CD4-positive, alpha-beta T cell (primary cell): Measurements from ENCODE around the gene PPM1F. TPM values are rescaled to one million over a fixed set of nuclear protein-coding genes. Genes with fewer than 3 reads are reported as not detected.
"Not testable (repeated sequence)": the region's sequence is repeated elsewhere in the genome, so short reads cannot be mapped to it uniquely, and the experiment has no call there.

ENCODE experiments used
- ATAC-seq: fragments of 200-7000 bp; cut with Tn5 transposase; one replicate; pipeline ENCODE4 v1.10.0; 2022; ENCODE audit warnings: mild to moderate bottlenecking; ENCODE audit not compliant: poor library complexity
- CTCF ChIA-PET: fragments of 350-600 bp; sonication (Branson Sonifier 250); formaldehyde crosslinking; loops from one replicate; lab custom pipeline; 2021; ENCODE audit warnings: antibody characterized with exemption, inconsistent platforms; lab: Charles Lee
- POLR2A ChIA-PET: fragments of 350-600 bp; sonication (Branson Sonifier 250); formaldehyde crosslinking; loops from one replicate; lab custom pipeline; 2021; ENCODE audit warnings: antibody characterized with exemption, inconsistent platforms; lab: Charles Lee
- DNase-seq, 14 experiments: peaks; one replicate each; pipeline ENCODE4 v3.0.0-alpha.2; 2013 to 2020; ENCODE audit warnings: mixed read lengths in 2 of 14
- H3K27ac ChIP-seq, 2 donors: one replicate each; pipeline versions ENCODE4 v1.5.1 to v1.7.0; 2013; ENCODE audit warnings: low read length in 2 of 2, low read depth in 1 of 2, mild to moderate bottlenecking in 1 of 2
- H3K27me3 ChIP-seq, 2 experiments: 1 replicate in 1 of 2; 2 replicates in 1 of 2; pipeline versions ENCODE4 v1.6.1 to v1.7.0; 2013; ENCODE audit warnings: low read length in 2 of 2, control low read depth in 1 of 2, mild to moderate bottlenecking in 1 of 2, moderate library complexity in 1 of 2; ENCODE audit not compliant: insufficient read depth in 2 of 2, control insufficient read depth in 1 of 2
- H3K36me3 ChIP-seq: one replicate; pipeline ENCODE4 v1.6.1; 2013; ENCODE audit warnings: low read length, control low read depth; ENCODE audit not compliant: insufficient read depth
- H3K4me1 ChIP-seq: one replicate; pipeline ENCODE4 v1.6.1; 2013; ENCODE audit warnings: low read length, control low read depth; ENCODE audit not compliant: insufficient read depth
- H3K4me3 ChIP-seq: one replicate; pipeline ENCODE4 v1.5.1; 2013; ENCODE audit warnings: mild to moderate bottlenecking, low read length, moderate library complexity
- H3K9me3 ChIP-seq, 2 experiments: 1 replicate in 1 of 2; 2 replicates in 1 of 2; pipeline versions ENCODE4 v1.6.1 to v1.7.0; 2013; ENCODE audit warnings: low read length in 2 of 2, mild to moderate bottlenecking in 2 of 2, control low read depth in 1 of 2, moderate library complexity in 1 of 2; ENCODE audit not compliant: control insufficient read depth in 1 of 2, insufficient read depth in 1 of 2
- H3K27ac Mint-ChIP-seq: one replicate; pipeline ENCODE4 v1.8.0; 2020; ENCODE audit warnings: mixed read lengths
- H3K27me3 Mint-ChIP-seq: one replicate; pipeline ENCODE4 v1.8.0; 2021; ENCODE audit warnings: mixed read lengths
- H3K36me3 Mint-ChIP-seq: one replicate; pipeline ENCODE4 v1.8.0; 2021; ENCODE audit warnings: low read depth, mixed read lengths
- H3K4me1 Mint-ChIP-seq: one replicate; pipeline ENCODE4 v1.8.0; 2021; ENCODE audit warnings: low read depth, mixed read lengths
- H3K4me3 Mint-ChIP-seq: one replicate; pipeline ENCODE4 v1.8.0; 2020; ENCODE audit warnings: mild to moderate bottlenecking, mixed read lengths
- H3K9me3 Mint-ChIP-seq: one replicate; pipeline ENCODE4 v1.8.0; 2020; ENCODE audit warnings: mixed read lengths
- intact Hi-C, 2 experiments: fragments of 100-400 bp; cut with DNase I in 1 of 2; cut with micrococcal nuclease in 1 of 2; formaldehyde crosslinking; loops; one replicate each; pipeline versions ENCODE4 v1.15.1 to v1.9.0; 2023 to 2025; cut with DNase I, micrococcal nuclease
- total RNA-seq, 174 experiments: library from RNA in 2 of 174; stranded (reverse) in 2 of 174; gene quantifications; one replicate each; pipeline ENCODE4 v1.2.3 and lab custom pipeline; 2021 to 2026
- TF ChIP-seq, protein P1 (sequence below): fragments of 200-600 bp; IDR thresholded peaks from one replicate; pipeline ENCODE4 v1.8.0; 2022; ENCODE audit warnings: antibody characterized with exemption, mild to moderate bottlenecking

PPM1F gene
- total RNA-seq, 2 experiments from 2014 or later, result 18.0 to 18.3 TPM

DNA sequence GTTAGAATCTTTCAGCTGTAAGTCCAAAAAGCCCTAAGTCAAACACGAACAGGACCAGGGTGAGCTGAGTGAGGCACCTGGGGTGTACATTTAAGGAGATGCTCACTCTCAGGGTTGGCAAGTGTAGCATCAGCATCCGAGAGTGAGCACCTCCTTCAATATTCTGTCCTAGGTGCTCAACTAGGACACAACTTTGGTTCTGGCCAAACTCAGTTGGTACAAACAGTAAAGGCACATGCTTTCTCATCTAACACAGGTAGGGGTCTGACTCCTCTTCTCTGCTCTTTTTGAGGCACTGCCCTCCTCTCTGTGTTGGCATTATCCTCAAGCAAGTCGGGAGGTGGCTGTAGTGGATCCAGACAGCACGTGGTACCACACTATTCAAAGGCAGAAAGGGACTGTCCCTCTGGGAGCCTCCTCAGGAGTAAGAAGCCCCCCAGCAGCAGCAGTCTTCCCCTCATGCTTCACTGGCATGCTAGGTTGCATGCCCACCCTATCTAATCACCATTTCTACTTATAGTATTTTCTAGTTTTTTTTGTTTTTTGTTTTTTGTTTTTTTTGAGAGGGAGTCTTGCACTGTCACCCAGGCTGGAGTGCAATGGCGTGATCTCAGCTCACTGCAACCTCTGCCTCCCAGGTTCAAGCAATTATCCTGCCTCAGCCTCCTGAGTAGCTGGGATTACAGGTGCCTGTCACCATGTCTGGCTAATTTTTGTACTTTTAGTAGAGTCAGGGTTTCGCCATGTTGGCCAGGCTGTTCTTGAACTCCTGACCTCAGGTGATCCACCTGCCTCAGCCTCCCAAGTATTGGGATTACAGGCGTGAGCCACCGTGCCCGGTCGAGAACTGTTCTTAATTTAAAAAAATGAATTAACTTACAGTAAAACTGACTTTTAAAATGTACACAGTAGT lies 70.6 kb downstream of the PPM1F start:
- H3K27me3 Mint-ChIP-seq, result no peaks in the 10 kb centered on the region
- POLR2A ChIA-PET, result no interaction called here
- H3K9me3 Mint-ChIP-seq, result no peaks in the 10 kb centered on the region
- no peaks in the 10 kb centered on the region for H3K36me3 Mint-ChIP-seq
- ATAC-seq, result no peak
- Histone ChIP-seq H3K4me3 (no peak overlapping the region), H3K27ac (no peak overlapping the region), H3K9me3 (no peaks in the 10 kb centered on the region), H3K27me3 (no peaks in the 10 kb centered on the region), H3K4me1 (no peaks in the 10 kb centered on the region), H3K36me3 (no peaks in the 10 kb centered on the region)
- no peak for DNase-seq
- no peaks in the 10 kb centered on the region for H3K4me1 Mint-ChIP-seq
- no peak overlapping the region for H3K4me3 Mint-ChIP-seq
- intact Hi-C loops, result no loop called here
- TF ChIP-seq, protein P1, sequence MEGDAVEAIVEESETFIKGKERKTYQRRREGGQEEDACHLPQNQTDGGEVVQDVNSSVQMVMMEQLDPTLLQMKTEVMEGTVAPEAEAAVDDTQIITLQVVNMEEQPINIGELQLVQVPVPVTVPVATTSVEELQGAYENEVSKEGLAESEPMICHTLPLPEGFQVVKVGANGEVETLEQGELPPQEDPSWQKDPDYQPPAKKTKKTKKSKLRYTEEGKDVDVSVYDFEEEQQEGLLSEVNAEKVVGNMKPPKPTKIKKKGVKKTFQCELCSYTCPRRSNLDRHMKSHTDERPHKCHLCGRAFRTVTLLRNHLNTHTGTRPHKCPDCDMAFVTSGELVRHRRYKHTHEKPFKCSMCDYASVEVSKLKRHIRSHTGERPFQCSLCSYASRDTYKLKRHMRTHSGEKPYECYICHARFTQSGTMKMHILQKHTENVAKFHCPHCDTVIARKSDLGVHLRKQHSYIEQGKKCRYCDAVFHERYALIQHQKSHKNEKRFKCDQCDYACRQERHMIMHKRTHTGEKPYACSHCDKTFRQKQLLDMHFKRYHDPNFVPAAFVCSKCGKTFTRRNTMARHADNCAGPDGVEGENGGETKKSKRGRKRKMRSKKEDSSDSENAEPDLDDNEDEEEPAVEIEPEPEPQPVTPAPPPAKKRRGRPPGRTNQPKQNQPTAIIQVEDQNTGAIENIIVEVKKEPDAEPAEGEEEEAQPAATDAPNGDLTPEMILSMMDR, result no peak
- H3K27ac Mint-ChIP-seq, result no peak overlapping the region
- CTCF ChIA-PET, result no interaction called here

DNA sequence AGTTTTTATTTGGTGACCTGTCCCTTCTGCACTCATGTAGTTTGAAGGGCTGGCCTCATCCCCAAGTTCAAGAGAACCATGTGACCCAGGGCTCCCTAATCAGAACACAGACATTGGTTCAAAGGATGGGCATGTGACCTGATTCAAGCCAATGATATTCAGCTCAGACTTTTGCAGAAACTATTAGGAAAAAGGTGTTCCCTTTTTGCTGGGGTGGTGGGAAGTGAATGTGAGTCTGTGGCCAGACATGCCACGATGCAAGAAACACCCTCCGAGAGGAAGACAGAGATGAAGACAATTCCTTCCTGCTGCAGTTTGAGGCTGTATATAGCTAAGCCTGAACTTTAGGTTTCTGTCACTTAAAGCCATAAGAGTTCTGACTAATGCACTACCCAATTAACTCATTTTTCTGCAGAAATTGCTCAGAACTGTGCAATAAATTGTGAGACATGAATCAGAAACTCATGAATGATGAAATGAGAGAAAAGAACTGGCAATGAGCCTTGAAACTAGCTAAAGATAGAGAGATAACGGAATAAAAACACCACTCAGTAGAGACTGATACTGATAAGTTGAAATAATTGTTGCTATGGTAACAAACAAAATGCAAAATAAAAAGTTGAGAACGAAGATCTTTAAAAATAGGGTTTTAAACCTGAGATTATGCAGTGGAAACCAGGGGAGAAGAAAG lies 76.0 kb downstream of the PPM1F start:
- CTCF ChIA-PET, result no interaction called here
- Mint-ChIP-seq H3K9me3 (no peaks in the 10 kb centered on the region), H3K36me3 (no peaks in the 10 kb centered on the region), H3K4me1 (peaks cover 8% of the 10 kb centered on the region), H3K27ac (peak overlapping the region; percentile 3), H3K27me3 (no peaks in the 10 kb centered on the region), H3K4me3 (no peak overlapping the region)
- intact Hi-C loops, result no loop called here
- Histone ChIP-seq H3K36me3 (no peaks in the 10 kb centered on the region), H3K9me3 (no peaks in the 10 kb centered on the region), H3K4me3 (no peak overlapping the region), H3K4me1 (peaks cover 7% of the 10 kb centered on the region), H3K27ac (no peak overlapping the region), H3K27me3 (no peaks in the 10 kb centered on the region)
- DNase-seq, result peak in 3 of 14 experiments; percentile 11 to 39 (median 35)
- POLR2A ChIA-PET, result interaction anchor here (1.2 kb wide), 1 partner anchor 9 kb away, joined by 8 read pairs; the partner anchor contains the start of gene MAPK1
- peak; percentile 52 for ATAC-seq
- TF ChIP-seq, protein P1, result no peak

DNA sequence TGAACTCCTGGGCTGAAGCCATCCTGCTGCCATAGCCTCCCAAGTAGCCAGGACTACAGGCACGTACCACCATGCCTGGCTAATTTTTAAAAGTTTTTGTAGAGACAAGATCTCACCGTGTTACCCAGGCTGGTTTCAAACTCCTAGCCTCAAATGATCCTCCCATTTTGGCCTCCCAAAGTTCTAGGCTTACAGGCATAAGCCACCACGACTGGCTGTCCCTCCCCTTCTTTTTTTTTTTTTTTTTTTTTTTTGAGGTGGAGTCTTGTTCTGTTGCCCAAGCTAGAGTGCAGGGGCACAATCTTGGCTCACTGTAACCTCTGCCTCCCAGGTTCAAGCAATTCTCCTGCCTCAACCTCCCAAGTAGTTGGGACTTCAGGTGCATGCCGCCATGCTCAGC lies 77.7 kb downstream of the PPM1F start:
- H3K9me3 Mint-ChIP-seq, H3K4me1 Mint-ChIP-seq, H3K36me3 Mint-ChIP-seq, CTCF ChIA-PET, H3K27me3 Mint-ChIP-seq, H3K4me3 ChIP-seq, intact Hi-C loops, DNase-seq, H3K4me1 ChIP-seq, H3K27ac ChIP-seq, ATAC-seq, H3K4me3 Mint-ChIP-seq, H3K9me3 ChIP-seq, H3K27me3 ChIP-seq, H3K36me3 ChIP-seq, H3K27ac Mint-ChIP-seq: not testable (repeated sequence)
- POLR2A ChIA-PET, result interaction anchor here (1.0 kb wide), 1 partner anchor 10 kb away, joined by 3 read pairs; no protein-coding TSS in a partner anchor
